Kidney (tissue), 14 donors: ENCODE results near the gene CELF4. TPM values are rescaled to one million over a fixed set of nuclear protein-coding genes. Genes with fewer than 3 reads are reported as not detected.

Source experiments
- DNase-seq, 5 donors: peaks; one replicate each; pipeline ENCODE4 v3.0.0-alpha.2; 2013 to 2020
- FAIRE-seq: peaks from 2 replicates; lab custom pipeline; 2012; peaks lifted over from hg19 to GRCh38; lab: Jason Lieb, UNC
- H3K27ac ChIP-seq, 2 donors: one replicate each; pipeline ENCODE4 v1.7.0; 2013; ENCODE audit warnings: low read depth in 2 of 2, low read length in 2 of 2, inconsistent platforms in 1 of 2
- H3K27me3 ChIP-seq: one replicate; pipeline ENCODE4 v1.7.1; 2013; ENCODE audit warnings: low read length, inconsistent platforms; ENCODE audit not compliant: control insufficient read depth, insufficient read depth
- H3K36me3 ChIP-seq, 3 donors: one replicate each; pipeline versions ENCODE4 v1.7.0 to v1.7.1; 2013; ENCODE audit warnings: low read length in 3 of 3, control low read depth in 1 of 3, inconsistent platforms in 1 of 3; ENCODE audit not compliant: insufficient read depth in 3 of 3, control insufficient read depth in 2 of 3
- H3K4me1 ChIP-seq, 3 donors: one replicate each; pipeline versions ENCODE4 v1.7.0 to v1.7.1; 2013; ENCODE audit warnings: low read length in 3 of 3, inconsistent platforms in 1 of 3, low read depth in 1 of 3; ENCODE audit not compliant: control insufficient read depth in 2 of 3, insufficient read depth in 2 of 3
- H3K4me3 ChIP-seq, 3 donors: one replicate each; pipeline versions ENCODE4 v1.7.0 to v1.8.1; 2013; ENCODE audit warnings: low read length in 3 of 3, control low read depth in 1 of 3, inconsistent platforms in 1 of 3
- H3K9ac ChIP-seq, 3 donors: one replicate each; pipeline versions ENCODE4 v1.7.0 to v1.7.1; 2013; ENCODE audit warnings: low read length in 3 of 3, control low read depth in 1 of 3, inconsistent platforms in 1 of 3
- H3K9me3 ChIP-seq, 3 donors: one replicate each; pipeline versions ENCODE4 v1.7.0 to v1.7.1; 2013; ENCODE audit warnings: low read length in 3 of 3, control low read depth in 1 of 3, inconsistent platforms in 1 of 3; ENCODE audit not compliant: control insufficient read depth in 2 of 3, insufficient read depth in 1 of 3
- CTCF ChIP-seq: IDR thresholded peaks from 3 replicates; pipeline ENCODE4 v1.5.1; 2012; ENCODE audit warnings: mild to moderate bottlenecking, moderate library complexity, borderline replicate concordance; ENCODE audit not compliant: insufficient read depth; ENCODE audit errors: extremely low read depth
- intact Hi-C: fragments of 100-400 bp; cut with DNase I; formaldehyde crosslinking; loops from one replicate; pipeline ENCODE4 v1.11.1; 2022
- polyA plus RNA-seq: library from polyadenylated mRNA; stranded (reverse); fragments of 350-450 nt; fragmentation: Illumina TruSeq; extraction: RNeasy Lipid Tissue Mini Kit (QIAGEN cat#74804); gene quantifications from one replicate; pipeline ENCODE4 v1.2.3, GENCODE V29; 2014; ENCODE audit warnings: low read depth, low replicate concordance; ENCODE audit not compliant: insufficient read depth
- total RNA-seq: library from RNA; stranded (reverse); fragmentation: NEBNext Ultra II Directional; extraction: Animal tissue kit (Norgen Biotek cat#: 25700); gene quantifications from one replicate; pipeline ENCODE4 v1.2.1, GENCODE V29; 2021
- donor health status: control.
- donor health status: control.
- donor health status: control.
- donor health status: control.
- donor health status: control.
- donor health status: DM: yes; HTN: yes; CAD: no.
- donor health status: Normal renal cell carcinoma (clear cell type).

The CELF4 gene
- total and polyA plus RNA-seq, 2 donors from 2014 or later, result 0.85 to 1.5 TPM

GRCh38 chr18:37424507-37424906, 141.1 kb downstream of the CELF4 start:
- DNase-seq (no peak), FAIRE-seq (no peak)
- Histone ChIP-seq H3K27me3 (no peaks in the 10 kb centered on the region), H3K9ac (no peak overlapping the region), H3K27ac (no peak overlapping the region), H3K36me3 (no peaks in the 10 kb centered on the region), H3K4me3 (no peak overlapping the region), H3K9me3 (no peaks in the 10 kb centered on the region), H3K4me1 (no peaks in the 10 kb centered on the region)
- intact Hi-C loops, result no loop called here
- no peak for TF ChIP-seq CTCF

DNA sequence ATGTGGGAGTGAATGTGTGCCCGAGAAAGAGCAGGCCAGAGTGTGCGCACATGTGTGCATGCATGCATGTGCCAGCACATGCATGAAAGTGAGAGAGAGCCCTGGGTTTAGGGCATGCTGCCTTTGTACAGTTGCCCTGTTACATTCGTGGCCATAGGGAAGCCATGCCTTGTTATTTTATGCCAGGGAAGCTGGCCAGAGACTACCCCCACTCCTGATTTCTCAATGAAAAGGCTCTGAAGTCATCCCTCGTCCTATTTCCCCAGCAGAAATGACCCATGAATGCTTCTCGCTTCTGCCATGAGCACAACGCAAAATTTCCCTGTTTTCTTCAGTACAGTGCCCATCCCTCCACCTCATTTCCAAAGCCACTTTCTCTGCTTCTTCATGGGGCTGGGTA, 143.0 kb downstream of the CELF4 start:
- H3K27me3 ChIP-seq, result no peaks in the 10 kb centered on the region
- H3K4me1 ChIP-seq, result no peaks in the 10 kb centered on the region
- no peak overlapping the region for H3K9ac ChIP-seq
- H3K9me3 ChIP-seq, result no peaks in the 10 kb centered on the region
- H3K36me3 ChIP-seq, result no peaks in the 10 kb centered on the region
- TF ChIP-seq CTCF, result no peak
- H3K4me3 ChIP-seq, result no peak overlapping the region
- intact Hi-C loops, result no loop called here
- H3K27ac ChIP-seq, result no peak overlapping the region
- DNase-seq (no peak), FAIRE-seq (no peak)

- H3K4me3 ChIP-seq, result no peak overlapping the region
- H3K27me3 ChIP-seq, result no peaks in the 10 kb centered on the region
- DNase-seq, result no peak
- H3K9me3 ChIP-seq, result no peaks in the 10 kb centered on the region
- FAIRE-seq, result no peak
- H3K27ac ChIP-seq, result no peak overlapping the region
- no peaks in the 10 kb centered on the region for H3K36me3 ChIP-seq
- no peaks in the 10 kb centered on the region for H3K4me1 ChIP-seq
- H3K9ac ChIP-seq, result no peak overlapping the region
- TF ChIP-seq CTCF, result no peak
- intact Hi-C loops, result no loop called here
Measured at GRCh38 chr18:37422116-37422515, 143.5 kb downstream of the CELF4 start.
